Gastrocnemius medialis (tissue), 4 donors: ENCODE data around the gene ARAP3.

Experiments used
- POLR2A ChIP-seq, 2 donors: fragments of 450-650 bp; IDR thresholded peaks; one replicate each; pipeline ENCODE4 v1.6.1; 2017; ENCODE audit warnings: antibody characterized with exemption in 2 of 2, mild to moderate bottlenecking in 2 of 2, moderate library complexity in 2 of 2
- TF ChIP-seq, protein P1 (sequence below), 5 experiments: fragments of 450-650 bp in 3 of 5; fragments of 200-600 bp in 2 of 5; sonication (generic) in 2 of 5; IDR thresholded peaks in 4 of 5; conservative IDR thresholded peaks in 1 of 5; 1 replicate in 4 of 5; 2 replicates in 1 of 5; pipeline ENCODE4 v1.5.1; 2016 to 2019; ENCODE audit warnings: antibody characterized with exemption in 5 of 5, mild to moderate bottlenecking in 3 of 5, moderate library complexity in 3 of 5

DNA sequence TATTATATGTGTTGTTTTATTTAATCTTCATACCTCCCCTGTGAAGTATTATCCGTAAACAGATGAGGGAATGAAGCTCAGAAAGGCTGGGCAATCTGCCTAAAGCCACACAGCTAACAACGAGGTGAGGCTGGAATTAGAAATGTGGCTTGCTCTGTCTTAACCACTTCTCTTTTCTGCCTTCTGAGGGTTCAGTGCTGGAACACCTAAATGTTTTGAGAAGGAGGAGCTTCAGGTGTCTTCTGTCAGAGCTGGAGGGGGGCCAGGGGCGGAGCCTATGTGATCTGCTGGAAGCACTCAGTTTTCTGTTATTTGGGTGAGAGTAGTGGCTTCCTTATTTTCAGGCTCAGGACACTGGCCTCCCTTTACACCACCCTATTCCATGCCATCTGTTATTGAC lies 35.0 kb upstream of the ARAP3 start:
- TF ChIP-seq, protein P1, sequence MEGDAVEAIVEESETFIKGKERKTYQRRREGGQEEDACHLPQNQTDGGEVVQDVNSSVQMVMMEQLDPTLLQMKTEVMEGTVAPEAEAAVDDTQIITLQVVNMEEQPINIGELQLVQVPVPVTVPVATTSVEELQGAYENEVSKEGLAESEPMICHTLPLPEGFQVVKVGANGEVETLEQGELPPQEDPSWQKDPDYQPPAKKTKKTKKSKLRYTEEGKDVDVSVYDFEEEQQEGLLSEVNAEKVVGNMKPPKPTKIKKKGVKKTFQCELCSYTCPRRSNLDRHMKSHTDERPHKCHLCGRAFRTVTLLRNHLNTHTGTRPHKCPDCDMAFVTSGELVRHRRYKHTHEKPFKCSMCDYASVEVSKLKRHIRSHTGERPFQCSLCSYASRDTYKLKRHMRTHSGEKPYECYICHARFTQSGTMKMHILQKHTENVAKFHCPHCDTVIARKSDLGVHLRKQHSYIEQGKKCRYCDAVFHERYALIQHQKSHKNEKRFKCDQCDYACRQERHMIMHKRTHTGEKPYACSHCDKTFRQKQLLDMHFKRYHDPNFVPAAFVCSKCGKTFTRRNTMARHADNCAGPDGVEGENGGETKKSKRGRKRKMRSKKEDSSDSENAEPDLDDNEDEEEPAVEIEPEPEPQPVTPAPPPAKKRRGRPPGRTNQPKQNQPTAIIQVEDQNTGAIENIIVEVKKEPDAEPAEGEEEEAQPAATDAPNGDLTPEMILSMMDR (IDR thresholded peaks at IDR 0.05 in 4 of 5, conservative IDR thresholded peaks at IDR 0.05 in 1 of 5) = no peak
- no peak for TF ChIP-seq POLR2A (IDR thresholded peaks at IDR 0.05)
